Transverse colon (tissue), 4 donors: Measurements from ENCODE around the gene TRPM1.

Experiments
- CTCF ChIP-seq, 5 experiments: fragments of 200-600 bp in 3 of 5; fragments of 450-650 bp in 2 of 5; sonication (generic) in 3 of 5; IDR thresholded peaks; 1 replicate in 2 of 5; 2 replicates in 3 of 5; pipeline ENCODE4 v1.5.1; 2016 to 2017; ENCODE audit warnings: antibody characterized with exemption in 5 of 5, inconsistent platforms in 3 of 5, mild to moderate bottlenecking in 2 of 5, moderate library complexity in 1 of 5
- POLR2A ChIP-seq: fragments of 450-650 bp; IDR thresholded peaks from one replicate; pipeline ENCODE4 v1.6.1; 2016; ENCODE audit warnings: antibody characterized with exemption, mild to moderate bottlenecking, moderate library complexity
- POLR2AphosphoS5 ChIP-seq, 3 donors: sonication (generic); formaldehyde crosslinking; IDR thresholded peaks; one replicate each; pipeline ENCODE4 v1.6.1; 2016; ENCODE audit warnings: antibody characterized with exemption in 3 of 3

DNA sequence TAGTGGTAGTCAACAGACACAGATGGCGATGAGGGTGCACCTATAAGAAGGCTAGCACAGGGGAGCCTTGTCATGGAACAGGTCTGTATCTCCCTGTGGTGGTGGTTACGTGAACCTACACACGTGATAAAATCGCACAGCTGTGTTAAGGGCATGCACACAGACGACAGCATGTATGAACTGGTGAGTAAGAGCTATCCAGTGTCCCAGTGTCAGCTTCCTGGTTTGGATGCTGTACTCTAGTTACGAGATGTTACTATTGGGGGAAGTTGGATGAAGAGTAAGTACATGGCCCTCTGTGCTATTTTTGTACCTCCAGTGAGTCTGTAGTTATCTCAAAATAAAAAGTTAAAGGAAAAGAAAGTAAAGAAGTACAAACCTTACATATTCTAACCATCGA lies 148.3 kb downstream of the TRPM1 start:
- TF ChIP-seq POLR2AphosphoS5 (IDR thresholded peaks at IDR 0.05) (no peak), CTCF (IDR thresholded peaks at IDR 0.05) (no peak), POLR2A (no peak)
